Kidney glomerular epithelial cell (primary cell): ENCODE results near the gene HOXB4.

Experiments used
- DNase-seq: peaks from one replicate; lab custom pipeline; 2025; lab: John Stamatoyannopoulos, UW

The HOXB4 gene

DNA sequence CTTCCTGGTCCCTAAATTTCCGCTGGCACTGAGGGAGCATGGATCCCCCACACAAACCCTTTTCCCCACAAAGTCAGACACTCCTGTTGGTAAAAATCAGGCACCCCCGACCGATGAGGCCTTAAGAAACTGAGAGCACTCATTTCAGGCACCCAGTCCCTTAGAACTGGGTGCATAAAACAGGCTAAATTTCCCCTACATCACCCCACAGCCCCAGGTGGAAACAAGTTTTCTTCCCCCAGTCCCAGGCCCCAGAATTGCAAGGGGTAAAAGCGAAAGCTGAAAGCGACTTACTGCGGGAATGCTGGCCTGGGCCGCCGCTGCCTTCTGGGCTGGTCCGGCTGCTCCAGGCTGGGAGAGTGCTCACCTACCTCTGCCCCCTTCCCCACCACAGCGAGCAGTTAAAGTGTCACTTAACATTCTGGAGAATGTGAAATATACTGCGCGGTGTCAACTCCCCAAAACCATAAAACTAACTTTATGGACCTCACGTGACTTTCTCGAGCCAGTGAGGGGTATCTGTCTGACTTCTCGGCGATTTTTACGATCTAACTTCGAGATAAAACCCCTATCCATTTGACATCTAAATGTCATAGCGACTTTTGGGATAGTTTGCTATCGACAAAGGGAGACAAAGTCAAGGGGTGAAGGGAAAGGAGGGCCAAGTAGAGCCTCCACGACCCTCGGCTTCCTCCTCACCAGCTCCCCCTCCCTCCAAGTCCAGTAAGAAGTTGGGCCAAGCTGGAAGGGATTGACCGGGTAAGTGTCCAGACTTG, 11.9 kb upstream of the HOXB4 start, which contains the start of gene HOXB3:
TSS of gene HOXB3 (minus strand) at position 411 of the 776 bp plus-strand sequence. CDS start 37,767 bp downstream, outside the sequence.
- no peak for DNase-seq

DNA sequence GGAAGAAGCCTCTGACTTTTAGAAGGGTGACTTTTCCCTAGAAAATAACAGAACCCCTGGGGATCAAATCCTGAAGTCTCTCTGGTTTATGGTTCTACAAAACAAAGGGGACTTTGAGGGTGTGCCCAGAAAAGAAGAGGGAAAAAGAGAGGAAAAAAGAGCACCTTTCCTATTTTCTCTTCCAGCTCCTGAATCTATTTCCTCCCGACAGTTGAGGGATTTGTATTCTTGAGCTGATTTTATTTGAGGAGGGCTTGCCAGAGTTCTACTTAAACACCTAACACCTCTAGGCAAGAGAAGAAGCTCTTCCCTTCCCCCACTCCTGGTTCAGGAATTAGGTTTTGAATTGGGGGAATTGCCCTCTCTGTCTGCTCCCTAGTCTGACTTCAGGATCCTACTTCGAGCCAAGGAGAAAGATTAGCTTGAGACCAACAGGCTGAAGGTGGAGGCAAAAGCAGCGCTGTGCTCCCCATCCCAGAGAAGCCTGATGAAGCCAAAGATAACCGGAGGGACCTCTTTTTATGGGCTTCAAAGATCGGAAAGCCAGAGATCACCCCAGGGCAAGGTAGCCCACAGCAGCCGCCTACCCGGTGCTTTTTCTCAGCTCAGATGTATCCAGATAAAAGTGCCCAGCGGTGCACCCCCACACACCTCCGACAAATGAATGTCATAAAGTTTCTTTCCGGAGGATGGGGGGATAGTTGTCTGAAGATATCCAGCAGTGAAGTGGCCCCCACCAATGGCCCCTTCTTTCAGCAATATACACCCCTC, 11.1 kb upstream of the HOXB4 start:
- no peak for DNase-seq

DNA sequence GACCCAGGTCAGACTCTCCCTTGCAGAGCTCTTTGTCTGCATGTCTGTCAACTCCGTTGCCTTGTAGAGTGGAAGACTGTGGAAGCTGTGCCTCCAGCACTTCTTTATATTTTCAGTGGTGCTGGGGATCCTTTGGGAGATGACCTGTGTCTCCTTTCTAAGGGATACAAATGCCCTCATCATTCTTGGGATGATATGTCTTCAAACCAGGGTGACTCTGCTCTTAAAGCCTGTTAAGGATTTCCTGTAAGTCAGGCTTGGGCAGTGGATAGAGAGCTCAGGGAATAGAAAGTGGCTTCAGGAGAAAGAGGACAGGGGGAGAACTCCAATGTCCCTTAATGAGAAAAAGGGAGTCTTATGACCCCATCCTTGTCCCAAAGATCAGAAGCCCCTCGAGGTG, 10.4 kb upstream of the HOXB4 start:
- DNase-seq: no peak

DNA sequence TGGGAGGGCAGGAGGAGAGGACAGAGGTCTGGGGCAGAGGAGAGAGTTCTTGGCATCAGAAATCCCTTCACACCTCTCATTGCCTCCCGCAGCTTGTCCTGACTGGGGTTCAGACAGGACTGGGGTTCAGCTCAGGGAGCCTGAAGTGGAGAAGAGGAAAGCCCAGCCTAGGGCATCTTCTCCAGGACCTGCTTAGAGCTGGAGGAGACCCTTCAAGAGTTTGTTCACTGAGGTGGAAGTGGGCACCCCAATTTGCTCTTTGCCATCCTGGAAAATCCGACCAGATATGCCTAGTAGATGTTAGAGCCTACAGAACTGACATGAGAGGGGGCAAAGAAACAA, 9.9 kb upstream of the HOXB4 start:
- DNase-seq: no peak

DNA sequence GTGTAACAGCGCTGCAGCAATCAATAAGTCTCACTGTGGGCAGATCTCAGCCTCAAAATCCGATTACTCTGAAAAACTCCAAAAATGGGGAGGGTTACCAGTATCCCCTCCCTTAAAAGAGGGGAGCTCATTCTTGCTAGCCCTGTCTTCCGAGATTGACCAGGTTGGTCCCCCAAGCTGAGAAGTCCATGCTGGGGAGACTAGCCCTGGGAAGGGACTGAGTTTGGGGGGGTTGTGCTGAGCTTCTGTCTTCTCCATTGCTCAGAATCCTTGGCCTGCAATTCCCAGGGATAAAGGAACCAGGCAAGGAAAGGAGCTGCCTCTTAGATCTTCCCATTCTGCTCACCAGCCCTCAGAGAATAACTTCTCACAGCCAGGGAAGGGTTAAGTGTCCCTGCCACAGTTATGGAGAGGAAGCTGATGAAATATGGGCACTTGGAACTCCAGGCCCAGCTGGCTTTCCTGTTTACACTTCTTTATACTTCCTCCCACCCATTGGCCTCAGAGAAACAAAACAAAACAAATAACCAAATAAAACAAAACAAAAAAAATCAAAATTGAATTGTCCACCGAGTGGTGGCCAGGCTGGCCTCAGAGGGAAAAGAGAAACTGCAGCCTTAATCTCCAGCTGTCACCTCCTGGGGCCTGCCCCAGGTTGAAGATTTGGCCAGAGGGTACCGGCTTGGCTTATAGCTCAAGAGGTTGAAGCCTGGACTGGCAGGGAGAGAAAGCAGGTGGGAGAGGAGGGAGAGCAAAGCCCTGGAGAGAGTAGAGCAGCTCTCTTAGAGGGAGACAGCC, 9.3 kb upstream of the HOXB4 start:
- DNase-seq: no peak

DNA sequence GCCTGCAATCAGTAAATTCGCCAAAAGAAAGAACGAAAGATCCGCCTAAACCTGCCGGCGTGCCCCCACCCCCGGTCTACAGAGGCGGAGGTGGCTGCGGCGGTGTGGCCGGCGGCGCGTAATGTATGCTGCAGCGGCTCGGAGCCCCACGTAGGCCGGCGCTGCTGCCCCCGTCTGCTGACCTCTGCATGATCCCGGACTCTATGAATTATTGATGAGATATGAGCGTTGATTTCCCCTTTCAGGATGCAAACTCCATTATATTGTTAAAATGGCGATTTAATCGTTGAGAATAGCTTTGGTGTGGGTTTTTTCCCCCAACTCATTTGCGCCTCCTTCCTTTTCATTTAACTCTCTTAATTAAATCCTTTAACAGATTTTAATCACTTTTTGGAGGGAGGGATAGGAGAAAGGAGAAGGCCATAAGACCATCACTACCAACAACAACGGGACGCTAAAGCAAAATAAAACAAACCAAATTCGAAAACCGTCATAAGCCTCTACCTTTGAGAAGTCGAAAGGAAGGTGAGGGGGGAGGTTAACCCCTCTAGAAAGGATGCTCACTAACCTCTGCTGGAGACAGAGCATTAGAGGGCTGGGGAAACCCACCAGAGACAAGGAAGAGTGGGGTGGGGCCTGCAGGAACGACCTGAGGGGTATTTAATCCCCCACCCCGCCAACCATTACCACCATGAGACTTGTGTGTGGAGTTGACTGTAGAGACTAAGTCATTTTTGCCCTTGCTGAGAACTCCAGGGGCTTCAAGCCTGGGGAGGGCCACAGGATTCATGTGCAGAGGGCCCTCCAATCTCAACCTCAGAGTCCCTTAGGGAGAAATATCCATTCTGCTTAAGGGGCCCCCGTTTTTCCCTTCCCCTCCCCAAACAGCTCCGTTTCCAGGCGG, 8.5 kb upstream of the HOXB4 start:
- no peak for DNase-seq

DNA sequence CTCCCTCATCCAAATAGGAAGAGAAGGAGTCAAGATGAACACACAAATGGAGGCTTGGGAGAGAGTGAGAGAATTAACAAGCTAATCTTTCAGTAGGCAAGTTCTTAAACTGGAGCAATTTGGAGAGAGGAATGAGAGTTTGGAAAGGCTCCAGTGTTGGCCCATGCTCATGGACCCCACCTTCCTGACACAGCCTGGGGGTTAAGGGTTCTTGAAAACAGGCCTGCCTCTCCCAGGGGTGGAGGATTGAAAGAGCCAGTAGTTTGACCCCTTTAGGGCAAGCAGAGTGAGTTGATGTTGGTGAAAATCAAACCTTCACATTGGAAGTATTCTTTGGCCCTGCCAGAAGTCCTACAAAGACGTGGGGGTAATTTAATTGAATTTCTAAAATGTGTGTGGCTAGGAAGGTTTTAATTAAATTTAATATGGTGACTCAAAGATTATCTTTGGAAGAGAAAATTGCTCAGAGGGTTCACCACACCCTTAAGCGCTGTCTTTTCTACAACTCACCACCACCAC, 6.1 kb upstream of the HOXB4 start:
- DNase-seq: no peak

DNA sequence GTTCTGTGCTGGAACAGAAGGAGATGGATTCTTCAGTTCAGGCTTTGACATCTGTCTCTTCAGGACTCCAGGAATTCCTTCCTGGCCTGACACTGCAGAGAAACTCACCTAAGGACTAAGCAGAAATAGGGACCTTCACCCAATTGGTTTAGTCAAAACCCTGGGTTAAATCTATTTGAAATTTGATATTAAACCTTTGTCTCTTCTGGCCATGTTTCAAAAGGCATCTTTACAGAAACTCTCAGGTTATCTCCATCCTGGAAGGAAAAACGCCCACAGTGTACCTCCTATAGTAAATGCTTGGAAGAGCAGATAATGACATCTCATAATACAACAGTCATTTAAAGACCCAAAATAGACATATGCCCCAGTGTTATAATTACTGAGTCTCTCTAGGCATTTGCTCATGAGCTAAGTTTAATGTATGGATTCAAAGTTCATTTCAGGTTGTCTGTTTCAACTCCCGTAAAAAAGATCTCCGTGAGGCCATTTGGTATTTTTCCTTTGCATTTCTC, 5.6 kb upstream of the HOXB4 start:
- DNase-seq: no peak

DNA sequence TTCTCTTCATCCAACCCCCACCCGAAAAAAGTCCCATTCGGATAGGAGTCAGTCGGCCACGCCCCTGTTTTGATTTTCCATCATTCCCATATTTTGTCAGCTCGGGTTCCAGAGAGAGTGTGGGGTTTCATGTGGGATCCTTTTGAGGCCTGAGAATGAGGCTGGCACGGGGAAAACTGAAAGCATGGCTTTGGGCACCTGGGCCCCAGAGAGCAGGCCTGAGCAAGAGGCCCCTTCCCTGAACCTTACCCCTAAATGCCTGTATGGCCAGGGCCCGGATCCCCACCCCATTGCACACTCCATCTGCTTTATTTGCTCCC, 4.6 kb upstream of the HOXB4 start:
- DNase-seq: no peak

DNA sequence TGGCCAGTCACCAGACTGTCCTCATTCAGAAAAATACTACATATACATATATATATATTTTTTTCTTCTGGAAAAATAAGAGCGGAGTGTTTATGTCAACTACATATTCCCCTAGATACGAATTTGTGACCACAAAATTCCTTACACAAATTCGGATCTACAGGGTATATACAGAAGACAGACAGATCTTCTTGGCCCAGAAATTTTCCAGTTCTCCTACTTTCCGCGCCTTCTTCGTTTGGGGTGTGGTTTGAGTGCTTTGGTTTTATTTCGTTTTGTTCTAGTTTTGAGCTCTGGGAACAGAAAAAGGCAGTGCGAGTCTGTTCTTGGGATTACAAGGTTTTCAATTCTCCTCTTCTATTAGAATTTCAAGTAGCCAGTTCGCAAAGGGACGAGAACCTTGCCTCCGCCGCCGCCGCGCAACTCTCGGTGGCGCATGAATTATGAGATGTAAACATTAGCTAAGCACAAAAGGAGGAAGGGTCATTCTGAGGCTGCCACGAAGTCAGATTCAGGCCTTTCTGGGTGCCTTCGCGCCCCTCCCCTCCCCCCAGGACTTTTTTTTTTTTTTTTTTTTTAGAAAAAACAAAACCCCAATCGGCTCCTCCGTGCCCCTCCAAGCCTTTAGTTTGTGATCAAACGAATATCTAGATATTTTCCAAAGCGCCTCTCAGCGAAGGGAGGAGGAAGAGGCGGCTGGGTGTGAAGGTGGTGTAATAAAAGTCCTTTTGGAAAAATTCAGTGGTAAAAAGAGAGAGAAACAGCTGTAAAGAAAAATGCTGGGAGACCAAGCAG, 1.8 kb upstream of the HOXB4 start:
- DNase-seq: no peak

DNA sequence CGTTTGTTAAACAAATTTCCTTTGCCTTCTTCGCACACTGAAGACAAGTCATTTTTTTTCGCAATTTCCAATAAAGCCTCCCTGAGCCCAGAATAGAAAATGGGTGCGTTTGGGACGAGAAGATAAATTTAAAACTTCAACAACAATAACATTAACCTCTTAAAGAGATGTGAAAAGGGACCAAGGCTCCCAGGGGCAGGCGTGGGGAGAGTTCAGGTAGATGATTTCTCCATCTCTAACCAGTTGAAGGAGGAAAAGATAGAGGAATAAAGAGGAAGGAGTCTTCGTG, 1.3 kb upstream of the HOXB4 start:
- DNase-seq: no peak

DNA sequence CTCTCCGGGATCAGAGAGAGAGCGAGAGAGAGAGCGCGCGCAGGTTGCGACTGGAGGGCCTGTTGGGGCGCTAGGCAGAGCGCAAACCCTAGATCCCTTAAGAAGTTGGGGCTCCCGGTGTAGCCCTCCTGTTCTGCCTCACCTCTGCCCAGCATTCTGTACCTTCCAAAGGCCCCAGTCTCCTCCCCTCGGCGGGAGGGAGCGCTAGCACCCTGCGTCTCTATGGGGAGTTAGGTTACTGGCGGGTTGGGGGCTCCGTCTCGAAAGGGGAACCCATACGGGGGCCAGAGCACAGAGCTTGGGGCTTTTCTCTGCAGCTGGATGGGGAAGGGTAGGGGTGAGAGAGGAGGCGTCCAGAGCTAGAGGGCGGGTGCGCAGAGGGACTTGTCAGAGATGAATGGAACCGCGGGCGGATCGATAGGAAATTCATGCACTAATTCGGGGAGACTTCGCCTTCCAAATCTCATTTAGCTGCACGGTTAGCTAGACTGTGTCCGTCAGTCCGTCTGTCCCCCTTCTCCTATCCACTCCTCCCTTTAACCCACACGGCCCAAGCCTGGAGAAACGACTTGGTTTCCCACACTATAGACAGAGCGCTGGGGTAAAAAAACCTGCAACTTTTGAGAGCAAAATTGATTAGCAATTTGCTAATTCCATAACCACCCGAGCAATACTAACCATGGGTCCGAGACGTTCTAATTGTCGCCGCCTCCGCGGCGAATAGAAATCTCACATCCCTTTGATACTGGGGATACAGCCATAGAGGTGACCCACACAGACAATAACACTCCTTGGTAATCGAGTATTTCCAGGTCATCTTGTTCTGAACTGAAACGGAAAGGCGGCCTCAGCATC, 693 bp upstream of the HOXB4 start:
- DNase-seq: no peak

DNA sequence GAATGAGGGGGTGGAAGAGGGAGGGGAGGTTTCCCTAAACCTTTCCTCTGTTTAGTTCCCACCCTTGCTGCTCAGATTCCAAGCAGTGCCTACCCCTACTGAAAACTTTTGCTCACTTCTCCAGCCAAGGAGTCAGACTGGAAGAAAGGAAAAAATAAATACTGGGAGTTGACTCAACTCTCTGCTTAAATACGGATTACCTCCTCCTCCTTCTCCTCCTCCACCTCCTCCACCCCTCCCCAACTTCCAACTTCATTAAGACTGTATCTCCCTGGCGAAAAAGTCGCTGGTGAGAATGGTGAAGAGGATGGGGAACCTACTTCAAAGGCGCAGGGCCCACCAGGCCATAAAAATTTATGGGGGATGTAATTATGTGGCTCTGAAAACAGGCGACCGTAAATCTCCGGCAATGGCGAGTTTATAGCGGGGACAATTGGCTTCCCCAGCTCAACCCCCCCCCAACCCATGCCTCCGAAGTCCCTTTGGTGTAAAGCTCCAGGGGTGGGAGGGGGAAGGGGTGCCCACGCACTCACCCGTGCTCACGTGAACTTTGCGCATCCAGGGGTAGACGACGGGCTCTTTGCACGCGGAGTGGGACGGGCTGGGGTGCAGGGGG, 712 bp downstream of the HOXB4 start:
- DNase-seq: peak; percentile 41

DNA sequence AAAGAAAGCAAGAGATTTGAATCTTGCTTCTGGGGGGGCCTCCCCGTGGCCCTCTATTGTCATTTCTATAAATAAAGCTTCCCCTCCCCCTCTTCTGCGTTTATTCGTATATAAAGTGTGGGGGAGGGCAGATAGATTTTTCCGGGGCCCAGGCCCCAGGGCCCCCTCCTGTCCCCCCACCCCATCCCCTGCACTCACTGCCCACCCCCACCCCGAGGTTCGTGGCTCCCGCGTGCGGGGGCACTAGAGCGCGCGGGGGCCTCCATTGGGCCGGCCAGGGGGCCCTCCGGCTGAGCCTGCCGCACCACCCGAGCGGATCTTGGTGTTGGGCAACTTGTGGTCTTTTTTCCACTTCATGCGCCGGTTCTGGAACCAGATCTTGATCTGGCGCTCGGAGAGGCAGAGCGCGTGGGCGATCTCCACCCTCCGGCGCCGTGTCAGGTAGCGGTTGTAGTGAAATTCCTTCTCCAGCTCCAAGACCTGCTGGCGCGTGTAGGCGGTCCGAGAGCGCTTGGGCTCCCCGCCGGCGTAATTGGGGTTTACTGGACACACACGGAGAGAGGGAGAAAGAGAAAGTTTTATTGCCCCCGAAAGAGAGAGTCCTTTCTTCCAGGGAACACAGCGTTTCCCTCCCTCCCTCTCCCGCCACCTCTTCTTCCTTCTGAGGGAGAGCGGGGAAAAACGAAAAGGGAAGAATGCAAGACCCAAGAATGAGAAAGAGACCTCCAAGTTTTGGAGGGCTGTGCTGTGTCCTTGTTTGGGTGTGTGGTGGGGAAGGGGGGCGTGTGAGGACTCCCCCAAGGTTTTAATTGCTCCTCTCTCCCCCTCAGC, 1.5 kb downstream of the HOXB4 start:
- peak; percentile 21 for DNase-seq

DNA sequence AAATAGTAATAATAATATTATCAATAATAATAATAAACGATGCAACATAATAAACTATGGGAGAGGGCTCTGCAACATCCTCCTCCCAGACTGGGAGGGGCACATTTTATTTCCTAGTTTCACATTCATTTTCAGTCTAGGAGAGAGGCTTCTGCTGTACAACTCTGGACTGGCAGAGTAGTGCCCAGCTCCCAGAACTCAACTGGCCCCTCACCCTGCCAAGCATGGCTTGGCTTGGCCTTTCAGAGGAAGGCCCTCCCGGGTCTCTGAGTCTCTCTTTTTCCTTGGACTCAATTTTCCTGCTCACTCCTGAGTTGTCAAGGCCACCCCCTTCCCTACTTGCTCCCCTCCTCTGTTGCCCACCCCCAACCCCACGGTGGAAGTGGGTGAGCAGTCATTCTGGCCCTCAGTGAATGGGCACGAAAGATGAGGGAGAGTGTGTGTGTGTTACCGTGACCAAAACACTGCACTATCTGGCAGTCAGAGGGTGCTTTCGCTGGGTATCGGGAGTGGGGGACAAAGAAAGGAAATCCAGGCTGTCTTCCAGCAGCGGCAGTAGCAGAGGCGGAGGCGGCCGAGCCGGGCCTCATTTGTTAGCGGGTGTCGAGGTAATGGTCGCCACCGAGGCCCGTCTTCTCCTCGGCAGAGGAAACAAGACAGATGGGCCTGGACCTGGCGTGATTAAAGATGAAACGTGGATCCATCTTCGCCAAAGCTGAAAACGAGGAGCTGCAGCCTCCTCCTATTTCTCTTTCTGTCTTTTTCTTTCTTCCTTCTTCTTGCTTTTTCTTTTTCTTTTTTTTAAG, 2.3 kb downstream of the HOXB4 start:
- no peak for DNase-seq

DNA sequence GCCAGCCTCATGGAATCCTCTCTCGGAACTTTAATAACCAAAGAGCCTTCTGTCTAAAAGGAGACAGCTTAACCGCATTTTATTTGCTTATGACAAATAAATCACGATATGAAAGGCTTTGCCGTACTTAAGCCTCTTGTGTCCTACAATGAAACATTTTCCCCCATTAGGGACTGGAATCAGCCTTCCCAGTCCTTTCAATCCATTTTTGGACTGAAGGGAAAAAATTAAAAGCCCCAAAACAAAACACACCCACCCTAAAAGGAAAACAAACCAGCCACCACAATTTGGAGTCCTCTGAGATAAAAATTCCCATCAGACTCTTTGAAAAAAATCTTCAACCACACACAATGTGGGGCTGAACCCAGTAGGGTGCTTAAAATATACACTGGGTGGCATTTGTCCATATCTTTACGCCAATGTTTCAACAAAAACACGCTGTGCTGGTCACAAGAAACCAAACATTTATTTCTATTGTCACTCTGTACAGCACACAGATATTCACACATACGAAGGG, 3.0 kb downstream of the HOXB4 start:
- DNase-seq: no peak

DNA sequence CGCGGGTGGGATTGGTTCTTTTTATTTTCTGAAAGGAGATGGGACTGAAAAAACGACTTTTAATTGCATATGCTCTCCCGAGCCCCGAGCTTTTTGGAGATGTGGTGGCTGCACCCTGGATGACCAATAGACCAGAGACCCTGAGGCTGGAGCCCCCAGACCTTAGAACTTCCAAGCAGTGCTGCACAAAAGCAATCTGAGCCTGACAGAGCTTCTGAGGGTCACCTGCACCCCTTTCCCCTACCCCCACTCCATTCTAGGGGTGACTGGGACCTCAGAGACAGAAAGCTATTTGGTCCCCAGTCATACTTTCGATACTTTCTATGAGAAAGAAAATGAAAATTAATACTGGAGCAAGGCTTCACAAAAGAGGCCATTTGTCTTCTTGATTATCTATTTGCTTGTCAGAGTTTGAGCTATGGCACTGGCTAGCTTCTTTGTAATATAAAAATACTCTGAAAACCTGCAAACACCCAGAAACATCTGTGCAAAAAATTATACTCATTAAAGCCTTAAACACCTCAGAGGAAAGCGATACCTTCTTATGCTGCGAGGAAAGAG, 3.6 kb downstream of the HOXB4 start:
- no peak for DNase-seq
